HEK293 (cell line): ENCODE results near the gene UBAC2.

Experiments used
- CTCF ChIA-PET: fragments of 350-600 bp; formaldehyde crosslinking; extraction: SDS; loops from one replicate; lab custom pipeline; 2021; ENCODE audit warnings: antibody characterized with exemption; lab: Yijun Ruan, JAX
- POLR2A ChIA-PET: fragments of 300-600 bp; formaldehyde crosslinking; extraction: SDS; loops from one replicate; lab custom pipeline; 2020; ENCODE audit warnings: antibody characterized with exemption, inconsistent platforms; lab: Yijun Ruan, JAX
- H3K27ac ChIP-seq: fragments of 200-500 bp; sonication (Bioruptor generic); 2 replicates; pipeline ENCODE4 v1.5.1; 2014; ENCODE audit warnings: low read depth, low read length, control low read depth, inconsistent platforms; ENCODE audit errors: extremely low read depth
- H3K36me3 ChIP-seq, 2 experiments: fragments of 200-500 bp in 1 of 2; sonication (Bioruptor generic) in 1 of 2; 1 replicate in 1 of 2; 2 replicates in 1 of 2; pipeline ENCODE4 v1.5.1; 2014 to 2017; ENCODE audit warnings: inconsistent platforms in 2 of 2, low read length in 2 of 2; ENCODE audit not compliant: control insufficient read depth in 2 of 2, insufficient read depth in 1 of 2
- H3K4me1 ChIP-seq: fragments of 200-500 bp; sonication (Bioruptor generic); 2 replicates; pipeline ENCODE4 v1.5.1; 2014; ENCODE audit warnings: mild to moderate bottlenecking, low read length, inconsistent platforms; ENCODE audit not compliant: control insufficient read depth, insufficient read depth
- H3K4me3 ChIP-seq: 2 replicates; pipeline ENCODE4 v1.5.1; 2011; ENCODE audit warnings: low read depth, mild to moderate bottlenecking, control low read depth, low read length, moderate library complexity
- H3K9me3 ChIP-seq: fragments of 200-500 bp; sonication (Bioruptor generic); 2 replicates; pipeline ENCODE4 v1.5.1; 2014; ENCODE audit warnings: low read depth, low read length, inconsistent platforms; ENCODE audit not compliant: control insufficient read depth, insufficient read depth
- FEZF1 ChIP-seq: fragments of 450-650 bp; formaldehyde crosslinking; IDR thresholded peaks from 2 replicates; pipeline ENCODE4 v1.5.1; 2016; ENCODE audit warnings: missing biosample characterization, missing genetic modification characterization
- HOXA7 ChIP-seq: sonication (generic); formaldehyde crosslinking; IDR thresholded peaks from 2 replicates; pipeline ENCODE4 v1.8.1; 2022; ENCODE audit warnings: missing genetic modification reagents, borderline replicate concordance
- SP7 ChIP-seq: fragments of 450-650 bp; formaldehyde crosslinking; IDR thresholded peaks from 2 replicates; pipeline ENCODE4 v1.5.1; 2016; ENCODE audit warnings: missing biosample characterization, missing genetic modification characterization
- ZFP37 ChIP-seq: fragments of 450-650 bp; formaldehyde crosslinking; IDR thresholded peaks from 2 replicates; pipeline ENCODE4 v1.5.1; 2016; ENCODE audit warnings: missing biosample characterization, missing genetic modification characterization
- ZFP41 ChIP-seq: fragments of 450-650 bp; formaldehyde crosslinking; IDR thresholded peaks from 2 replicates; pipeline ENCODE4 v1.5.1; 2016; ENCODE audit warnings: missing biosample characterization, missing genetic modification characterization, borderline replicate concordance
- ZNF175 ChIP-seq: fragments of 450-650 bp; formaldehyde crosslinking; IDR thresholded peaks from 2 replicates; pipeline ENCODE4 v1.5.1; 2016; ENCODE audit warnings: missing biosample characterization, missing genetic modification characterization
- ZNF23 ChIP-seq: fragments of 450-650 bp; formaldehyde crosslinking; IDR thresholded peaks from 2 replicates; pipeline ENCODE4 v1.5.1; 2016; ENCODE audit warnings: missing biosample characterization, missing genetic modification characterization, borderline replicate concordance
- ZNF302 ChIP-seq: fragments of 450-650 bp; formaldehyde crosslinking; IDR thresholded peaks from 2 replicates; pipeline ENCODE4 v1.5.1; 2016; ENCODE audit warnings: missing biosample characterization, missing genetic modification characterization, low read depth
- ZNF324 ChIP-seq: fragments of 450-650 bp; formaldehyde crosslinking; IDR thresholded peaks from 2 replicates; pipeline ENCODE4 v1.5.1; 2016; ENCODE audit warnings: missing biosample characterization, missing genetic modification characterization
- ZNF555 ChIP-seq: fragments of 450-650 bp; formaldehyde crosslinking; conservative IDR thresholded peaks from 2 replicates; pipeline ENCODE4 v1.5.1; 2017; ENCODE audit warnings: missing biosample characterization, mild to moderate bottlenecking, missing genetic modification characterization, inconsistent platforms
- ZNF596 ChIP-seq: fragments of 450-650 bp; IDR thresholded peaks from 2 replicates; pipeline ENCODE4 v1.5.0; 2018; ENCODE audit warnings: missing biosample characterization, mild to moderate bottlenecking, missing genetic modification characterization, moderate library complexity
- ZNF600 ChIP-seq: fragments of 450-650 bp; formaldehyde crosslinking; IDR thresholded peaks from 2 replicates; pipeline ENCODE4 v1.5.1; 2016; ENCODE audit warnings: missing biosample characterization, missing genetic modification characterization
- ZNF701 ChIP-seq: fragments of 450-650 bp; formaldehyde crosslinking; IDR thresholded peaks from 2 replicates; pipeline ENCODE4 v1.5.1; 2016; ENCODE audit warnings: missing biosample characterization, missing genetic modification characterization
- ZNF830 ChIP-seq: fragments of 450-650 bp; IDR thresholded peaks from 2 replicates; pipeline ENCODE4 v1.5.0; 2018; ENCODE audit warnings: missing biosample characterization, missing genetic modification characterization, low read depth, mild to moderate bottlenecking, moderate library complexity
- TF ChIP-seq, protein P1 (sequence below): IDR thresholded peaks from 2 replicates; pipeline ENCODE4 v1.6.1; 2011; ENCODE audit warnings: mild to moderate bottlenecking, low read depth, low read length, borderline replicate concordance
- TF ChIP-seq, protein P2 (sequence below): fragments of 450-650 bp; formaldehyde crosslinking; IDR thresholded peaks from 2 replicates; pipeline ENCODE4 v1.5.1; 2016; ENCODE audit warnings: missing biosample characterization, missing genetic modification characterization, low read depth
- TF ChIP-seq, protein P3 (sequence below): fragments of 450-650 bp; formaldehyde crosslinking; IDR thresholded peaks from 2 replicates; pipeline ENCODE4 v1.5.1; 2016; ENCODE audit warnings: missing biosample characterization, missing genetic modification characterization

UBAC2 gene

DNA sequence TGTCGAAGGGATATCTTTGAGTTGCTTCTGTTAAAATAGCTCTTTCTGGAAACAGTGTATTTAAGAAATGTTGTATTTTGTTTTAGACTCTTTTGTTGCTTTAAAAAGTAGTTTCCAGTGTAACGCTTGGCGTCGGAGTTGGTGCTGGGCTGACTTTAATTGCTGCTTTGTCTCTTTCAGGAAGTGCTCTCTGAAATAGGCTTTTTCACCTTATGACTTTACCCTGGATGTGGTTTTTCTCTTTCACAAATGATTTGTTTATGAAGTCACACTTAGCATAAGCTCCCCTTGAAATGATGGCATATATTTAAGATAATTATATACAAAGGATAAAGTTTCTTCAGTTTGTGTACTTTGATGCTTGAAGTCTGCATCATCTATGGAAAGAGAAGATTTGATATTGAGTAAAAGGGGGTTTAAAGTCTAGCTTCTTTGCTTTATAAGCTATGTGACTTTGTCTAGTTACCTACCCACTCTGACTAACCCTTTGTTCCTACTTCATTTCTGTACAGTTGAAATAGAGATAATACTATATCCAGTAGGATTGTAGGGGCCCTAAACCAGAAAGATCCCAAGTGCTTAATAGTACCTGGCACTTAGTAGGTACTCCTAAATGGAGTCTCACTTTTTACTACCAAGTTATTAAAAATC is 57.7 kb downstream of the UBAC2 start, which contains the start of gene GPR18:
GPR18 (minus strand) TSS at position 170 of the 651 bp plus-strand sequence. CDS start 2,507 bp downstream, outside the sequence.
- no peak within 1 kb of the TSS for H3K27ac ChIP-seq
- CTCF ChIA-PET, result interaction anchor here (0.6 to 1.4 kb wide), 3 partner anchors 12 to 82 kb away, joined by 3 to 6 read pairs (median 3); no protein-coding TSS in a partner anchor
- H3K4me1 ChIP-seq, result no peaks in the 10 kb centered on the region
- H3K4me3 ChIP-seq, result no peak within 1 kb of the TSS
- POLR2A ChIA-PET, result no interaction called here
- H3K9me3 ChIP-seq, result no peaks in the 10 kb centered on the region
- peaks cover 0 to 11% of the 10 kb centered on the region in 2 experiments; a peak in 1 of 3 replicates for H3K36me3 ChIP-seq
- TF ChIP-seq ZNF23 (no peak), ZNF830 (tag by site-specific recombination) (no peak), SP7 (tag by site-specific recombination) (0 out of 2 replicates have a peak, but pooled peaks have one; percentile 33)

DNA sequence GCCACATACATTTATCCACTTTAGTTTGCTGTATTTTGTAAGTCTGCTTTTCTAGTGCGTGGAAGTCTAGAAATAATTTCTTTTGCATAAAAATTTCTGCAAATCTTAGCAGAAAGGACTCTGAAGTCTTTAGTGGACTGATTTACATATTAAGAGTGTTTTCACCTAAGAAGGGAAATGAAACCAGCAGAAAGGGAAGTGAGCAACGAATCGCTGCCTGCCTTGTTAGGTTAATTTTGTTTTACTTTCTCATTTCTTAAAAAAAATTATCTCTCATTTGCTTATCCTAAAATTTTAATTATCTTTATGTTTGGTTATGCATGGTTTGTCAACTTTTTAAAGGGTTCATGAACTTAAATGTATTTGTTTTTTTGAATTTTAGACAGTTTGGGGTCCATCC is 58.3 kb downstream of the UBAC2 start:
- H3K27ac ChIP-seq, result no peak overlapping the region
- CTCF ChIA-PET, result interaction anchor here (0.6 to 2.7 kb wide), 5 partner anchors 10 to 178 kb away, joined by 3 to 16 read pairs (median 6); no protein-coding TSS in a partner anchor

DNA sequence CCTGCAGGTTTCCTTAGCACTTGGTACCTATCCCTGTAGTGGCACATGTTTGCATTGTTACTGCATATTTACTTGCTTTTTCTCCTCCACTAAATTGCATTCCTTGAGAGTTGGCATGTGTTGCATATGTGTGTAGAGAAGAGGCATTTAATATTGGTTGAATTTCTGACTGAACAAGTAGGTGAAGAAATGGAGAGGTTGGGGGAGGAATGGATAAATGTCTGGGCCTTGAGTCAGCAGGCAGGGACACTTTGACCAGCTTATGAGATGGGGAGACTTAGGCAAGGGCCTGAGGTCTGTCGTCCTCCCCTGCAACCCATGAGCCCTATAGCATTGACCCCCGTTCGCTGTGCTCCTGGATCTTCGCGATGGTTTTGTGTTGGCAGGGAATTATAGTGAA is 59.6 kb downstream of the UBAC2 start:
- no peak for TF ChIP-seq ZNF596 (tag by site-specific recombination)
- Histone ChIP-seq H3K27ac (no peak overlapping the region), H3K4me3 (no peak overlapping the region), H3K4me1 (no peaks in the 10 kb centered on the region), H3K36me3 (peaks cover 0 to 7% of the 10 kb centered on the region in 2 experiments; a peak in 1 of 3 replicates), H3K9me3 (no peaks in the 10 kb centered on the region)
- CTCF ChIA-PET, result interaction anchor here (0.7 to 2.7 kb wide), 4 partner anchors 9 to 177 kb away, joined by 3 to 16 read pairs (median 6); no protein-coding TSS in a partner anchor
- POLR2A ChIA-PET, result no interaction called here

More for the DNA sequence above, 58.3 kb downstream of the UBAC2 start:
- peaks cover 0 to 11% of the 10 kb centered on the region in 2 experiments; a peak in 1 of 3 replicates for H3K36me3 ChIP-seq
- no peaks in the 10 kb centered on the region for H3K9me3 ChIP-seq
- no peaks in the 10 kb centered on the region for H3K4me1 ChIP-seq
- no peak overlapping the region for H3K4me3 ChIP-seq
- POLR2A ChIA-PET, result no interaction called here
- TF ChIP-seq ZNF175 (no peak), ZFP41 (tag by site-specific recombination) (no peak), ZNF701 (tag by site-specific recombination) (no peak), ZFP37 (no peak), ZNF302 (tag by site-specific recombination) (no peak), ZNF555 (tag by site-specific recombination) (no peak), FEZF1 (no peak), HOXA7 (CRISPR knock-in tag) (no peak), ZNF596 (tag by site-specific recombination) (no peak), ZNF600 (no peak), ZNF324 (tag by site-specific recombination) (no peak)
- TF ChIP-seq, protein P1, sequence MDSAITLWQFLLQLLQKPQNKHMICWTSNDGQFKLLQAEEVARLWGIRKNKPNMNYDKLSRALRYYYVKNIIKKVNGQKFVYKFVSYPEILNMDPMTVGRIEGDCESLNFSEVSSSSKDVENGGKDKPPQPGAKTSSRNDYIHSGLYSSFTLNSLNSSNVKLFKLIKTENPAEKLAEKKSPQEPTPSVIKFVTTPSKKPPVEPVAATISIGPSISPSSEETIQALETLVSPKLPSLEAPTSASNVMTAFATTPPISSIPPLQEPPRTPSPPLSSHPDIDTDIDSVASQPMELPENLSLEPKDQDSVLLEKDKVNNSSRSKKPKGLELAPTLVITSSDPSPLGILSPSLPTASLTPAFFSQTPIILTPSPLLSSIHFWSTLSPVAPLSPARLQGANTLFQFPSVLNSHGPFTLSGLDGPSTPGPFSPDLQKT, result no peak
- TF ChIP-seq, protein P2, sequence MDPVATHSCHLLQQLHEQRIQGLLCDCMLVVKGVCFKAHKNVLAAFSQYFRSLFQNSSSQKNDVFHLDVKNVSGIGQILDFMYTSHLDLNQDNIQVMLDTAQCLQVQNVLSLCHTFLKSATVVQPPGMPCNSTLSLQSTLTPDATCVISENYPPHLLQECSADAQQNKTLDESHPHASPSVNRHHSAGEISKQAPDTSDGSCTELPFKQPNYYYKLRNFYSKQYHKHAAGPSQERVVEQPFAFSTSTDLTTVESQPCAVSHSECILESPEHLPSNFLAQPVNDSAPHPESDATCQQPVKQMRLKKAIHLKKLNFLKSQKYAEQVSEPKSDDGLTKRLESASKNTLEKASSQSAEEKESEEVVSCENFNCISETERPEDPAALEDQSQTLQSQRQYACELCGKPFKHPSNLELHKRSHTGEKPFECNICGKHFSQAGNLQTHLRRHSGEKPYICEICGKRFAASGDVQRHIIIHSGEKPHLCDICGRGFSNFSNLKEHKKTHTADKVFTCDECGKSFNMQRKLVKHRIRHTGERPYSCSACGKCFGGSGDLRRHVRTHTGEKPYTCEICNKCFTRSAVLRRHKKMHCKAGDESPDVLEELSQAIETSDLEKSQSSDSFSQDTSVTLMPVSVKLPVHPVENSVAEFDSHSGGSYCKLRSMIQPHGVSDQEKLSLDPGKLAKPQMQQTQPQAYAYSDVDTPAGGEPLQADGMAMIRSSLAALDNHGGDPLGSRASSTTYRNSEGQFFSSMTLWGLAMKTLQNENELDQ (tag by site-specific recombination), result no peak
- TF ChIP-seq, protein P3, sequence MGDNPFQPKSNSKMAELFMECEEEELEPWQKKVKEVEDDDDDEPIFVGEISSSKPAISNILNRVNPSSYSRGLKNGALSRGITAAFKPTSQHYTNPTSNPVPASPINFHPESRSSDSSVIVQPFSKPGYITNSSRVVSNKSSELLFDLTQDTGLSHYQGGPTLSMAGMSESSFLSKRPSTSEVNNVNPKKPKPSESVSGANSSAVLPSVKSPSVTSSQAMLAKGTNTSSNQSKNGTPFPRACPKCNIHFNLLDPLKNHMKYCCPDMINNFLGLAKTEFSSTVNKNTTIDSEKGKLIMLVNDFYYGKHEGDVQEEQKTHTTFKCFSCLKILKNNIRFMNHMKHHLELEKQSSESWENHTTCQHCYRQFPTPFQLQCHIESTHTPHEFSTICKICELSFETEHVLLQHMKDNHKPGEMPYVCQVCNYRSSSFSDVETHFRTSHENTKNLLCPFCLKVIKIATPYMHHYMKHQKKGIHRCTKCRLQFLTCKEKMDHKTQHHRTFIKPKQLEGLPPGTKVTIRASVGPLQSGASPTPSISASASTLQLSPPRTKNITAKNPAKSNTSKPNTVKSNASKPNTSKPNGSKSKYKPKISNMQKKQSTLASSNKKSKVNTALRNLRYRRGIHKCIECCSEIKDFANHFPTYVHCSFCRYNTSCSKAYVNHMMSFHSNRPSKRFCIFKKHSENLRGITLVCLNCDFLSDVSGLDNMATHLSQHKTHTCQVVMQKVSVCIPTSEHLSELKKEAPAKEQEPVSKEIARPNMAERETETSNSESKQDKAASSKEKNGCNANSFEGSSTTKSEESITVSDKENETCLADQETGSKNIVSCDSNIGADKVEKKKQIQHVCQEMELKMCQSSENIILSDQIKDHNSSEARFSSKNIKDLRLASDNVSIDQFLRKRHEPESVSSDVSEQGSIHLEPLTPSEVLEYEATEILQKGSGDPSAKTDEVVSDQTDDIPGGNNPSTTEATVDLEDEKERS (tag by site-specific recombination), result no peak
